Activated naive CD8-positive, alpha-beta T cell treated with anti-CD3 and anti-CD28 coated beads, Interleukin-2, amount 50 U/mL, for 16 hours (primary cell): ENCODE data around the gene LIMA1.
"Not testable (repeated sequence)": the region's sequence is repeated elsewhere in the genome, so short reads cannot be mapped to it uniquely, and the experiment has no call there.

Experiments
- DNase-seq: peaks from one replicate; pipeline ENCODE4 v3.0.0-alpha.2; 2020; ENCODE audit warnings: low read depth, low spot score

LIMA1 gene

DNA sequence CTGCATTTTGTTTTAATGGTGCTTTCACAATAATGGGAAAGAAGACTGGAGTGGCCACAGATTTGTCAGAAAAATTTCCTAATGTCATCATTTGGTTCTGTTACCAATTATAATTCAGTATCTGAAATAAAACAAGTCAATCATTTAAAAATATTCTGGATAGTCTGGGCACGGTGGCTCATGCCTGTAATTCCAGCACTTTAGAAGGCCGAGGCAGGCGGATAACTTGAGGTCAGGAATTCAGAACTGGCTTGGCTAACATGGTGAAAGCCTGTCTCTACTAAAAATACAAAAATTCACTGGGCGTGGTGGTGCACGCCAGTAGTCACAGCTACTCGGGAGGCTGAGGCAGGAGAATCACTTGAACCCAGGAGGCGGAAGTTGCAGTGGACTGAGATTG lies 4.0 kb upstream of the LIMA1 start:
- DNase-seq: no peak

- no peak for DNase-seq
These were observed 1.9 kb upstream of the LIMA1 start for GRCh38 chr12:50285253-50285652.

- no peak for DNase-seq
These were observed 545 bp downstream of the LIMA1 start for GRCh38 chr12:50282721-50283228.

DNA sequence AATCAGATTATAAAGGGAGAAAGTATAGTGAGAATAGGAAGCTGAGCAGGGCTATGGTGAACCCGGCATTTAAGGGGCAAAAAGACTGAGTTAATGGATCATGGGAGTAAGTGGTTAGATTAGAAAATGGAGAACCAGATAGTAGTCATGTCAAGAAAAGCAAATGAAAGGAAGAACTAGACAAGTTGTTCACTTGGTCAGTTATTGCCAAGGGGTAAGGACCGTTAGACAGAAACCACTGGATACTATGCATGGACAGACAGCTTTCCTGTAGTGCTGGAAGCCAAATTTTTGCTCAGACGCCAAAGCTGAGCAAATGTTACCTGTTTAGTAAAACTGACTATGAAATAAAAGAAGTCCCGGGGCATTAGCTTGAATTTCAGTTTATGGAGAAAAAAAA lies 3.8 kb downstream of the LIMA1 start:
- no peak for DNase-seq

GRCh38 chr12:50276912-50277671 lies 6.2 kb downstream of the LIMA1 start:
- DNase-seq: no peak

- no peak for DNase-seq
These were observed 7.3 kb downstream of the LIMA1 start for GRCh38 chr12:50276068-50276467.

- no peak for DNase-seq
These were observed 7.8 kb downstream of the LIMA1 start for GRCh38 chr12:50275556-50275955.

GRCh38 chr12:50275127-50275526 lies 8.2 kb downstream of the LIMA1 start:
- DNase-seq: not testable (repeated sequence)

DNA sequence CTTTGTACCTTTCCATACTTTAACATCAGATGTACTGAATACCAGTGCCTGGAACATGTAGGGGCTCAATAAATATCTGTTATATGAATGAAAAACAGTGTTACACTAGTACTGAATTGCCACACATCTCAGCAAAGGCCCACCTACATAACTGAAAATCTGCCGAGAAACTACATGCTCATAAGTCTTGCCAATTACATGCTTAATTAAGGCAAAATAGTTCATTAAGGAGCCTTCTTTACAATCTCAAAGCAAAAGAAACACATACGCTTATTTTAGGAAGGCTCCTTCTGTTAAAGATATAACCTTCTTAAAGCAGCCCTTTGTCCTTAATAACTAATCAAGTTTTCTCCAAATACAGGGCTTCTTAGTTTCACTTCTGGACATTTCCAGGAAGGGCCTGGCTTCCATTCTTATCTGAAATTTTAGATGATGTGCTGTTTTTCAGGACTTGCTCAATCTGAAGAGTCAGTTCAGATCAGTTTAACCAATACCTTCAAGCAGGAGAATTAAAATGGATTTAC lies 11.5 kb downstream of the LIMA1 start:
- no peak for DNase-seq

DNA sequence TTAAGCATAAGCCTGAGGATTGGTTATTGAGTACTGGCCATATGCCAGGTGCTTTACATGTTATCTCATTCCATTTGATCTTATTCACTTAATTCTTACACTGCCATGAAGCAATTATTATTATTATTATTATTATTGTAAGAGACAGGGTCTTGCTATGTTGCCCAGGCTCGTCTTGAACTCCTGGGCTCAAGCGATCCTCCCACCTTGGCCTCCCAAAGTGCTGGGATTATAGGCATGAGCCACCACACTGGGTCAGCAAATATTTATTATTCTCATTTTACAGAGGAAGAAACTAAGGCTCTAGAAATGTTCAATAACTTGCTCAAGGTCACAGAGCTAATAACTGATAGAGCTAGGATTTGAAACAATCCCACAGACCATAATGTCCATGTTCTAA lies 14.8 kb downstream of the LIMA1 start:
- DNase-seq: no peak

DNA sequence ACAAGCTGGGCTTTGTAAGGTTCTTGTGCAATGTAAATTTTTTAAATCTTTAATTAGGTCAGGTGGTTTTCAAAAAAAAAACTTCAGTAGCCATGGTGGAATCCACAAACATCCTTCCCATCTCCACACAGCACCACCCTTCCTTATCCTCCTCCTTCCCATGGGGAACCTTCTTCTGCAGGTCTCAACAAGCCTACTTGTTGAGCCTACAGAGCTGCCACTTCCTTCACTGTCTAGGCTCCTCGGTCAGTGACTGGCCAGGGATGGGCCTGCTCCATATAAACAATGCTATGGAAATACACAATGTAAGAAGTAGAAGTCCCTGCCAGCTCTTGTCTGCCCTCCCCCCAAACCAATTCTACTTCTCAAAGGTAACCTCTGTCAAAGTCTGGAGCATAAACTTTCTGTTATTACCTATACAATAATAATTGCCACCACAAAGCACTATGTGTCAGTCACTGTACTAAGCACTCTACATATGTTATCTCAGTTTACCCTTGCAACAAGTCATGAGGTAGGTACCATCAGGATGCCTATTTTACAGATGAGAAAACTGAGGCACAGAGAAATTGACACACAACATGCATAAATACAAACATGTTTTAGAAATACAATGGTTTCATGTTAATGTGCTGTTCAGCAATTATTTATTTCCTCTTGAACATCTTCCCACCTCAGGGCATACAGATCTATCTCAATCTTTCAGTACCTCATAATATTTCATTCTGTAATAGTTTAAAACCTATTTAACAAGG lies 17.4 kb downstream of the LIMA1 start:
- DNase-seq: no peak

DNA sequence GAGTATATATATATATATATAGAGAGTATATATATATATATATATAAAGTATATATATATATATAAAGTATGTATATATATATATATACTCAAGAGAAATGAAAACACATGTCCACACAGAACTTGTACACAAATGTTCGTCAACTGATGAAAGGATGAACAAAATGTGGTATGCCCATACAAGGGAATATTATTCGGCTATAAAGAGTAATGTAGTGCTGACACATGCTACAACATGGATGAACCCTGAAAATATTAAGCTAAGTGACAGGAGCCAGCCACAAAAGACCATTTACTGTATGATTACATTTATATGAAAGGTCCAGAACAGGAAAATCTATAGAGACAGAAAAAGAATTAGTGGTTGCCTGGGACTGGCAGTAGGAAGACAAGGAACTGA lies 19.5 kb downstream of the LIMA1 start:
- DNase-seq: no peak

DNA sequence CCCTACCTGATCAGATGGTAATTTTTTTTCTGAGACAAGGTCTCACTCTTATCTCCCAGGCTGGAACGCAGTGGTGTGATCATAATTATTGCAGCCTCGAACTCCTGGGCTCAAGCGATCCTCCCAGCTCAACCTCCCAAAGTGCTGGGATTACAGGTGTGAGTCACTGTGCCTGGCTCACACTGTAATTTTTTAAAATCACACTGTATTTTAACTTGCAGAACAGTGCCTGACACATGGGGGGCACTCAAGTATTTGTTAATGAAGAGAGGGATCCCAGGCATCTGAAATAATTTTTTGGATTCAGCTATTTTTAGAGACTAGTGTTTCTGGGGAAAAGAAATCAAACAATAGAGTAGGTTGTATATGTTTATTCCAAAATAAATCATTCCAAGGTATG lies 21.7 kb downstream of the LIMA1 start:
- no peak for DNase-seq

- DNase-seq: no peak
These were observed 25.2 kb downstream of the LIMA1 start for GRCh38 chr12:50258167-50258551.

DNA sequence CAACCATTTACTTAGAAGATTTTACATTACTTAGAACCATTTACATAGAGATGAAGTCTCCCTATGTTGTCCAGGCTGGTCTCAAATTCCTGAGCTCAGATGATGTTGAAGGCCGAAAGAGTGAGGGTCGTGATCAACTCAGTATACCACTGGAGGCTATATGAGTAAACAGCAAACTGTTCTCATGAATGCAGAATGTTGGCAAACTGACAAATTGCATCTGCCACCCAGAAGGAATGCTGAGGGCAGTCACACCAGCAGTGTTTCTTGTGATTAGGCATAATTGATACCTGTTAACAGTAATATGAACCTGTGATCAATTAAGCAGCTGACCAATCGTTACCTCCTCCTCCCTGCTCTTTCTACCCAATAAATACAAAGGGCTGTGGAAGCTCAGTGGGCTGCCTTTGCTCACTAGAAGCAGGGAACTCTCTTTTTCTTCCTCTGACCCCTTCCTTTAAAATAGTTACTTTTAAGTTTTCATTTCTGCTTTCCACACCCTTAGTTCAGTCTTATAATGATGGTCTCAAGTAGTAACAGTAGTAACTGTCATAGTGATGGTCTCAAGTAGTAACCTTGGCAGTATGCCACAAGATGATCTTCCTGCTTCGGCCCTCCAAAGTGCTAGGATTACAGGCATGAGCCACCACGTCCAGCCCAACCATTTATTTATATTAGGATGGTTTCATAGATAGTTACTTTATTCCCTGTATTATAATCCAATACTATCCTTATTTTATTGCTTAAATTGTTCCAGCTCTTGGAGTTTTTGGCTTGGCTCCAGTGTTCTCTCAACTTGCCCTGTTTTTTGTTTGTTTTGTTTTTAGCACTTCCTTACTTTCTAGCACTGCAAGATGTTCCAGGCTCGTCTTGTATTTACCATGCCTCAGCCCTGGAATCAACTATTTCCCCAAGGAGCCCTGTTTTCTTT lies 25.8 kb downstream of the LIMA1 start:
- DNase-seq: no peak

DNA sequence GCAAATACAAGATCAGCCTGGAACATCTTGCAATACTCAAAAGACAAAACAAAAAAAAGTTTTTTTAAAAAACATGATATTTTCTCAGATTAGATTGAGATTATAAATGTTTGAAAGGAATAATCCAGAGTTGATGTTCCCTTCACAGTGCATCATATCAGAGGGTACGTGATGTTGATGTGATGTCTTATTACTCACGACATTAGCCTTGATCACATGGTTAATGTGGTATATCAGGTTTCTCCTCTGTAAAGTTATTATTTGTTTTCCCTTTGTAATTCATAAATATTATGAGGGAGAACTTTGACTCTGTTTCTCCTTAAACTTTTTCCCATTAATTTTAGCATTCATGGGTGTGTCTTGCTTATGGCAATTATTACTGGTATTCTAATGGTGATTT lies 26.6 kb downstream of the LIMA1 start:
- no peak for DNase-seq

GRCh38 chr12:50252977-50253602 lies 30.2 kb downstream of the LIMA1 start:
- DNase-seq: no peak

GRCh38 chr12:50251619-50252252 lies 31.6 kb downstream of the LIMA1 start:
- DNase-seq: no peak

GRCh38 chr12:50249464-50250182 lies 33.7 kb downstream of the LIMA1 start:
- DNase-seq: no peak

DNA sequence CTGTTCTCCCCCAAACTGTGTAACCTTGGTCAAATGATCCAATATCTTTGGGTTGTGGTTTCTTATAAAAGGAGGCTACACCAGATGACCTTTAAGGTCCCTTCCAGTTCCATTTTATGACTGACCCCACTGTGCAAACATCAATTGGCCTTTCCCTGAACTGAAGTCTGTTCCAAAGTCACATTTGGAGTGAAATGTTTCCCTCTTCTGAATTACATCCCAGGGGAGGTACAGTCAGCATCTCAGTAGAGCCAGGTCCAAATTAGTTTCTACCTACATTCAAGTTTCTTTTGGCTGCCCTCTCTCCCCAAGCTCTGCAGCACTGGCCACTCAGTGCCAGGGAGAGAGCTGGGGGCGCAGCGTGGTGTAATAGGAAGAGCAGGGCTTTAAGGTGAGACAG lies 34.4 kb downstream of the LIMA1 start:
- DNase-seq: no peak
